ENCODE results near the gene HACL1. TPM values are rescaled to one million over a fixed set of nuclear protein-coding genes. Genes with fewer than 3 reads are reported as not detected.
A peak's percentile ranks its signal among the peaks of the same experiment; 100 is the strongest.
"Not testable (repeated sequence)": the region's sequence is repeated elsewhere in the genome, so short reads cannot be mapped to it uniquely, and the experiment has no call there.

The HACL1 gene
- total RNA-seq, 1 donor from 2014 or later: 45.2 TPM

DNA sequence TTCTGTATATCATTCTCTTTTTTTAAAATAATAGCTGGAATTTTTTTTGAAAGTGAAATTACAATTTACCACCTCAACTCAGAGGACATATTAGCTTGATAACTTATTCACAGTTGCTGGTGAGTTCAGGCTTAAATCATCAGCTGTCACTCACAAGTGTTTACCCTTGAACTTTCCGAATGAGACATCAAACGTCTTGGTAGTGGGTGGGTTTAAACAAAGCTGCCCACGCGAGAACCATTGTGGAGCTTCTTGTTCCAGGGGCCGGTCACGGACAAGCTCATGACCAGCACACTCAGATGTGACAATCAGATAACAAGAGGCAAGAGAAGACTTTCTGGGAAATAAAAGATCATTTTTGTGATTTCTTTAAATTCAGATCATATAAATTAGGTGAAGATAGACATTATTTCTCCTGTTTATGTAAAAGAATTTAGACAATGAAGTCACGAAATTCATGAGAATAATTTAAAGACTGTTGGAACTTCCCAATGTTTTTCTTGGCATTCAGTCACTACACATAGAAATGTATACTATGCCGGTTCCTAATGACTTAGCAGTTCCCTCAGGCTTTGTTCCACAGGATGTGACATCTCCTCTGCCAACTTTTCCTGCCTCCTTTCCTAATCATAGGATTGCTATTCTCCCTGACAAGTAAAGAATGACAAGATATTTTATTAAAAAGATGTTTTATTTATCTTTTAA is 29.4 kb upstream of the HACL1 start:
- ATAC-seq (no peak), DNase-seq (ENCODE audit: low spot score) (no peak)

DNA sequence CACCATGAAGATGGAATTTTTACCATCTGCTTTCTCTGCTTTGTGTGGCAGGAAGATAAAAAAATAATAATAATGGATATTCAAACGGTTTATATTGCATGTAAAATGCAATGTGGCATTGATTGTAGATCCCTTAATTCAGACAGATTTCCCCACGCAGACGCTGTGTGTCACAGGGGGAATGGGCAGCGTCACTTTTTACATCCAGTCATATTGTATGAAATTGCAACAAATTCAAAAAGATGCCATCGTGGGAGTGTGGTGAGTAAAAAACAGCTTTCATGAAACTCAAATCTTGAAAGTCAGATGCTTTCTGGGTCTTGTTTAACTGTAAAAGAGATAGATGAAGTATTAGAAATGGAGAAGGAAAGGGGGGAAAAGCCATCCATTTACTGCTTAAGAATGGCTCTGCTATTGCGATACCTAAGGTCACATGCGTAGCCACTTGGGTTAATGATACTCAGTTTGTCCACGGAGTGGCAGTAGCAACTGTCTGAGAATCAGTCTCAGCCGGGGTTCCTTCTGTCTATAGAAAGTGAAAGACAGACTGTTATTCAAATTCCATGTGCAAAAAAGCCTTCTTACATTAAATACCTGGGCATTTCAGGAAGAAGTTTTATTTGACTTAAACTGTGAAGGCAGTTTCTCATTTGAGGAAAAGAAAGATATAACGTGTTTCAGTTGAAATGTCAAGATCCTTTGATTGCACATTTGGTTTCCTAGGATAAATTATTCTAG is 28.7 kb upstream of the HACL1 start:
- peak; percentile 92 for ATAC-seq
- DNase-seq (ENCODE audit: low spot score): peak; percentile 61

DNA sequence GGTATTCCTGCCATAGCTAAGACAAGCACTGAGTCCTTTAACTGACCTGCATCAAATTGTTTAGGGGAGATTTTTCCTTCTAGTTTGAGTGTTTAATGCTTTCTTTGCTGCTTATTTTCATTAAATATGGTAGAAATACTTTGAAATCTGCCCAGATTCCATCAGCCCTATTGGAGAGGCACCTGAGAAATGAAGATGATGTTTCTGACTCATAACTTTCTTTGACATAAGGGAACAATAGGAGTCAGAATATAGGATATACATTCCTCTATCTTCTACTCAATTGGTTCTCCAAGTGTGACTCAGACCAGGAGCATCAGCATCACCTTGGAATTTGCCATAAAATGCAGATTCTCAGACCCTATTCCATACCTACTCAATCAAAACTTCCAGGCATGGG is 27.6 kb upstream of the HACL1 start:
- ATAC-seq (no peak), DNase-seq (ENCODE audit: low spot score) (no peak)

DNA sequence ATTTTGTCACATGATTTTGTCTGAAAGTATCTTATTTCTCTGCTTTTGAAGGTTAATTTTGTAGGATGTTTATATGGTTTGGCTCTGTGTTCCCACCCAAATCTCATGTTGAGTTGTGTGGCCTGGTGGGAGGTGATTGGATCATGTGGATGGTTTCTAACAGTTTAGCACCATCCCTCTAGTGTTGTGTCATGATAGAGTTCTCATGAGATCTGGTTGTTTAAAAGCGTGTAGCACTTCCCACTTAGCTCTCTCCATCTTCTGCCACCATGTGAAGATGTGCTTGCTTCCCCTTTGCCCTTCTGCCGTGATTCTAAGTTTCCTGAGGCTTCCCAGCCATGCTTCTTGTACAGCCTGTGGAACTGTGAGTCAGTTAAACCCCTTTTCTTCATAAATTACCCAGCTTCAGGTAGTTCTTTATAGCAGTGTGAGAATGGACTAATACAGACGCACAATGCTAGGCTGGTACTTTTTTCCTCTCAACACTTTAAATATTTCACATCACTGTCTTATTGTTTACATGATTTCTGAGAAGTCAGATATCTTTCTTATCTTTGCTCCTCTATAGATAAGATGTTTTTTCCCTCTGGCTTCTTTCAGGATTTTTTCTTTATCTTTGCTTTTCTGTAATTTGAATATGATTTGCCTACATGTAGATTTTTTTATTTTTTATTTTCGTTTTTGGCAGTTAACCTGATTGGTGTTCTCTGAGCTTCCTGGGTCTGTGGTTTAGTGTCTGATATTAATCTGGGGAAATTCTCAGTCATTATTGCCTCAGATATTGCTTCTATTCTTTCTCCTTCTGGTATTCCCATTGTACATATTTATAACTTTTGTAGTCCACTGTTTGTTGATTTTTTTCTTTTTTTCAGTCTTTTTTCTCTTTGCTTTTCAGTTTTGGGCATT is 22.4 kb upstream of the HACL1 start:
- no peak for DNase-seq (ENCODE audit: low spot score)
- no peak for ATAC-seq

DNA sequence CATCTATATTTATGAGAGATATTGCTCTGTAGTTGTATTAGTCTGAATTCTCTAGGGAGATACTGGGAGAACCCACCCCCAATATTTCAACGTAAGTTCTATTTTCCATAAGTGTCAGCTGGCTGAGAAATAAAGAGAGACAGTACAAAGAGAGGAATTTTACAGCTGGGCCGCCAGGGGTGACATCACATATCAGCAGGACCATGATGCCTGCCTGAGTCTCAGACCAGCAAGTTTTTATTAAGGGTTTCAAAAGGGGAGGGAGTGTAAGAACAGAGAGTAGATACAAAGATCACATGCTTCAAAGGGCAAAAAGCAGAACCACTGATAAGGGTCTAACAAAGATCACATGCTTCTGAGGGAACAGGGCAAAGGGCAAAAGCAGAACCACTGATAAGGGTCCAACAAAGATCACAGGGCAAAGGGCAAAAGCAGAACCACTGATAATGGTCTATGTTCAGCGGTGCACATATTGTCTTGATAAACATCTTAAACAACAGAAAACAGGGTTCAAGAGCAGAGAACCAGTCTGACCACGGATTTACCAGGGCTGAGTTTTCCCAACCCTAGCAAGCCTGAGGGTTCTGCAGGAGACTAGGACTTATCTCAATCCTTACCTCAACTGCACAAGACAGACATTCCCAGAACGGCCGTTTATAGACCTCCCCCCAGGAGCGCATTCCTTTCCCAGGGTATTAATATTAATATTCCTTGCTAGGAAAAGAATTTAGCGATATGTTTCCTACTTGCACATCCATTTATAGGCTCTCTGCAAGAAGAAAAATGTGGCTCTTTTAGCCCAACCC is 18.5 kb upstream of the HACL1 start:
- ATAC-seq; DNase-seq (ENCODE audit: low spot score): not testable (repeated sequence)

DNA sequence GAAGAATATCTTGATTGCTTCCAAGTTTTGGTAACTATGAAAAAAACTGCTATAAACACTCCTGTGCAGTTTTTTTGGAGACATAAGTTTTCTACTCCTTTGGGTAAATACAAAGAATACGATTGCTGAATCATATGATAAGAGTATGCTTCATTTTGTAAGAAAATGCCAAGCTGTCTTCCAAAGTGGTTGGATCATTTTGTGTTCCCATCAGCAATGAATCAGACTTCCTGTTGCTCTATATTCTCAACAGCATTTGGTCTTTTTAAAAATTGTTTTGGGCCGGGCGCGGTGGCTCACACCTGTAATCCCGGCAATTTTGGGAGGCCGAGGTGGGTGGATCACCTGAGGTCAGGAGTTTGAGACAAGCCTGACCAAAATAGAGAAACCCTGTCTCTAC is 14.7 kb upstream of the HACL1 start:
- DNase-seq (ENCODE audit: low spot score): no peak
- ATAC-seq: no peak

DNA sequence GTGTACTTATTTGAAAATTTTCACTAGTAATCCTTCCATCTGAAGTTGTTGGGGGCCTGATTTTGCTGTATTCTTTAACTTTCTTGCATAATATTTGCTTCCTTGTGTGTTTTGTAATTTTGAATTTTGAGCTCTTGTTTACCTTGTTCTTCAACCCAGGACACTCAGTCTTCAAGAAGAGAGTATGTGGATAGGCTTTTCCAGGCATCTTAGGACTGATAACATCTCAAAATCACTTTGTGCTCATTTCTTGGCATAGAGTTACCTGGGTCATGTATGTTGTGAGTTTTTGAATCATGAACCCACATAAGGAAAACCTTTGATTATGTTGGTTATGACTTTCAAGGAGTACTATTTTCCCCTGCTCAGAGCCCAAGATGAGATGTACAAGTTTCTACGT is 13.6 kb upstream of the HACL1 start:
- no peak for DNase-seq (ENCODE audit: low spot score)

DNA sequence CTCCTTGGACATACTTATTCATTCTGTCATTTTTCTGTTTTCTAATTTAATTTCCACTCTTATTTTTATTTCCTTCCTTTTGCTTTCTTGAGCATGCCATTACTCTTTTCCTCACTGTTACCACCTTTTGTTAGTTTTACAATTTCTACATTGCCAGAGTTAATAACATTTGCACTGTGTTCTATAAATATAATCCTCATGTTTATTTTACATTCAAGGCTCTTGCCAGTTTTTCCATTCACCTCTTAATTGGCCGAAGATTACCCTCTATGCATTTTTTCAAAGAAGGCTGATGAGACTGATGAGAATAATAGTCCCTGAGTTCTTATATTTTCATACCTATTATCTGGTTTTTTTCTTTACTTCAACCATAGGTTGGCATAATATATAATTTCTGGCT is 10.6 kb upstream of the HACL1 start:
- DNase-seq (ENCODE audit: low spot score) (no peak), ATAC-seq (no peak)

More for the DNA sequence above, 13.6 kb upstream of the HACL1 start:
- ATAC-seq: no peak

DNA sequence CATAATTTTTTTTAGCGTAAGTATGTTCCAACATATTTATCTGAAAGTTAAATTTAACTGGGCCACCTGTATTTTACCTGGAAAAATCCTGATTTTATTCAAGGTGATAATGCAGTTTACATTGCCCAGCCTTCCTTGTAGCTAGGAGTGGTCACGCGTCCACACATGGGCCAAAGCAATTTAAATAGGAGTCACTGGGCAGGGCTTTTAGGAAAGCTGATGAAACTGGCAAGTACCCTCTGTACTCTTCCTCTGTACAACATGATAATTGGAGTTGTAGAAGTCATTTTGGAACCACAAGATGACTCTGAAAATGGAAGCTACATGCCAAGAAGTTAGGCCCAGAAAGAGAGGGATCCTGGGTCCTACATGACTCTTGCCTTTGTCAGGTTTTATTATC is 9.6 kb upstream of the HACL1 start:
- DNase-seq (ENCODE audit: low spot score) (no peak), ATAC-seq (no peak)

DNA sequence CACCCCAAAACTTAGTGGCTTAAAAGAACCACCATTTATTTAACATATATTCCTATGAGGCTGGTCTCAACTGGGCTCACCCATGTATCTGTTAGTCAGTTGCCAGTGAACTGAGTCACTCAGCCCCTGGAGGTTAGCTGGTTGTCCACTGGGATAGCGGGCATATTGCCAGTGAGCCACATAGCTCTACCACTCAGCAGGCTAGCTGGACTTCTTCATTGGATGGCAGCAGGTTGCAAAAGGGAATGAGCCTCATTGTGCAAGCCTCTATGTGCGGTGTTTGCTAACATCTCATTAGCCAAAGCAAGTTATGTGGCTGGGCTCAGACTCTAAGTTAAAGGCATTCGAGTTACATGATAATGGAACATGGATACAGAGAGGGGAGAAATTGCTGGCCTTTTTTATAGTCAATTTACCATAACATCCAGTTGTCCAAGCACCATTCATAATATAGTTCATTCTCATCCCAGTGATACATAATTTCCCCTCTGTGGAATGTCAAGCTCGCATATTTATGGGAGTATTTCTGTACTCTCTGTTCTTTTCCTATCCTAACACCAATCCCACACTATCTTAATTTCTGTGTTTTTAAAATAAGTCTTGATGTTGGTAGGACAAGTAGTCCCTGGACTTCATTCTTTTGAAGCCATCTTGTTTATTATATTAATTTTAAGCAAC is 8.9 kb upstream of the HACL1 start:
- DNase-seq (ENCODE audit: low spot score) (peak; percentile 90), ATAC-seq (peak; percentile 66)

DNA sequence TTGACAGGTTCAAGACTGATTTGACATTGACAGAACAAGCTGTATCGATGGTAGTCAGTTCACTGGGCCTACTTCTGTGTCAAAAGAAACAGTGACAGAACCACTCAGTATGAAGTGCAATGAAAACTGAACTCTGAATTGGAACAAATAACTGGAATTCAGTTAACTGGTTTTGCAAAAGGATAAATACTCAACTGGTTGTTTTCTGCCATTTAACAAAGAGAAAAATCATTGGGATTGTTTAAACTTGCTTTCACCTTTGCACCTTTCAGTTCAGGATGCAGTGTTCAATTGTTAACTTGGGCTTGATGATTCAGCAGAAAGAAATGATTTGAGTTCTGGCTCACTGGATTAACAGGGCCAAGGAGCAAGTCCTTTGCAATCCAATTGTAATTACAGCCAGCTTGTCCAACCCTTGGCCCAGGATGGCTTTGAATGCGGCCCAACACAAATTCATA is 5.1 kb upstream of the HACL1 start:
- ATAC-seq (peak; percentile 46), DNase-seq (ENCODE audit: low spot score) (peak; percentile 72)

DNA sequence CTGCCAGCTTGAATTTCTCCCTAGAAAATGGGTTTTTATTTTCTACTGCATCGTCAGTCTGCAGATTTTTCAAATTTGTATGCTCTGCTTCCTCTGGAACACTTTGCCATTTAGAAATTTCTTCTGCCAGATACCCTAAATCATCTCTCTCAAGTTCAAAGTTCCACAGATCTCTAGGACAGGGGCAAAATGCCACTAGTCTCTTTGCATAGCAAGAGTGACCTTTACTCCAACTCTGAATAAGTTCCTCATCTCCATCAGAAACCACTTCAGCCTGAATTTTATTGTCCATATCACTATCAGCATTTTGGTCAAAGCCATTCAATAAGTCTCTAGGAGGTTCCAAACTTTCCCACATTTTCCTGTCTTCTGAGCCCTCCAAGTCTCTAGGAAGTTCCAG is 3.2 kb upstream of the HACL1 start:
- not testable (repeated sequence) for DNase-seq (ENCODE audit: low spot score); ATAC-seq

DNA sequence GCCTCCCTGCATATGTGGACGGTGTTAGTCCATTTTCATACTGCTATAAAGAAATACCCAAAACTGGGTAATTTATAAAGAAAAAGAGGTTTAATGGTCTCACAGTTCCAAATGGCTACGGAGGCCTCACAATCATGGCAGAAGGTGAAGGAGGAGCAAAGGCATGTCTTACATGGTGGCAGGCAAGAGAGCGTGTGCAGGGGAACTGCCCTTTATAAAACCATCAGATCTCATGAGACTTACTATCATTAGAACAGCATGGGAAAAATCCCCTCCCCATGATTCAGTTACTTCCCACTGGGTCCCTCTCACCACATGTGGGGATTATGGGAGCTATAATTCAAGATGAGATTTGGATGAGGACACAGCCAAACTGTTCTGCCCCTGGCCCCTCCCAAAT is 1.4 kb upstream of the HACL1 start:
- ATAC-seq; DNase-seq (ENCODE audit: low spot score): not testable (repeated sequence)

DNA sequence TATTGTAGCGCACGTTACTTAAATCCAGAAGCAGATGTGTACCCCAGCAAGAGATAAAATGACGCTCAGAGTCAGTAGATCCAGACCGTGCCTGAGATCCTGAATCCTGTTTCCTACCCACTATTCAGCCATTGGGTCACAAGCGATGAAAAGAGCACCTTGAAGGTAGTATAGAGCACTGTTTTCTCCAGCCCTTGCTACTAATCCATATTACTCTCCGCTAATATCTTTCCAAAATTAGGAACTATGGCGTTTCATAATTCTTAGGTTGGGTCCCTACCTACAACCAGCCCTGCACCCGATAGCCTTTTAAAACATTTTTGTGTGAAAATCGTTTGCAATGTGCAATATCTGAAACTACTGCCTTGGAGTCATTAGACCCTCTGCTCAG is 772 bp upstream of the HACL1 start:
- no peak for ATAC-seq
- no peak for DNase-seq (ENCODE audit: low spot score)

DNA sequence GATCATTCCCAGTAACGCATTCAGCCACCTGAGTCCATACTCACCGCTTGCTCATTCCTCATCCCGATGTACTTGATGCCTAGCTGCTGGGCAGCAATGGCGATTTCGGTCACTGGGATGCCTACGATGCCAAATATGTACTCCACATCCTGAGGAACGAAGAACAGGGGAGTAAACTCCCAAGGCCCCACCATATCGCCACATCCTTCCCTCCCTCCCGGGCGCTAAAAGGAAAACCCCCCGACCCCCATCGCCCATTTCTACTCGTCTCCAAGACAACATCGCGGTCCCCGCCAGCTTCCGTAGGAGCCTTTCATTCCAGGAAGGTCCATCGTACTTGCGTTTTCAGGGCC is 347 bp downstream of the HACL1 start:
- DNase-seq (ENCODE audit: low spot score): no peak

DNA sequence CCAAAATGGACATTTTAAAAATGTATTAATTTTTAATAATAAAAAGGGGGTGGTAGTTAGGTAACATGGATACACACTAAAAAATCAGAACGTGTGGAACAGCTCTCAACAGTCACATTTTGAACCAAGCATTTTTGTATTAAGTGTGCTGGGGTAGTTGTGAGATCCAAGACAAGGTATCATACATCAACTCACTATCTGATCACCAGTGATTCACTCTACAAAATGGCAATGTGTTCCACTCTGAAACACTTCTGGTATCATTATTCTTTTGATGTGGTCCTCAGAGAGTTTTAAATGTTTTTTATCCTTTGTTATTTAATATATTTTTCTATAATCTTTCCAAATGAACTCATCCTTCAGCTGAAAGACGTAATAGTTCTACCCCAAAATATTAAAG is 5.4 kb downstream of the HACL1 start:
- DNase-seq (ENCODE audit: low spot score): no peak
- ATAC-seq: no peak

More for the DNA sequence above, 347 bp downstream of the HACL1 start:
- ATAC-seq: peak; percentile 1

DNA sequence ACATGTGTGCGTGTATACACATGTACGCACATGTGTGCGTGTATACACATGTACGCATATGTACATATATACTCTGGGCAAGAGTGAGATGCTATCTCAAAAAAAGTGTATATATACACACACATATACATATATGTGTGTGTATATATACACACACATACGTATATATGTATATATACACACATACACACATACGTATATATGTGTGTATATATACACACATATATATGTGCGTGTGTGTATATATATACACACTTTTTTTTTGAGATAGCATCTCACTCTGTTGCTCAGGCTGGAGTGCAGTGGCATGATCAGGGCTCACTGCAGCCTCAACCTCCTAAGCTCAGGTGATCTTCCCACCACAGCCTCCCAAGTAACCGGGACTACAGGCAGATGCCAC is 8.4 kb downstream of the HACL1 start:
- DNase-seq (ENCODE audit: low spot score) (no peak), ATAC-seq (no peak)

DNA sequence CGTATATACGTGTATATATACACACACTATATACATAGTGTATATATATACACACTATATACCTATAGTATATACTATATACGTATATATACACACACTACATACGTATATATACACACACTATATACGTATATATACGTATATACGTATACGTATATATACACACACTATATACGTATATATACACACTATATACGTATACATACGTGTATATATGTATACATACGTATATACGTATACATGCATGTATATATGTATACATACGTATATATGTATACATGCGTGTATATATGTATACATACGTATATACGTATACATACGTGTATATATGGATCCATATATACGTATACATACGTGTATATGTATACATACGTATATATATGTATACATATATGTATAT is 9.4 kb downstream of the HACL1 start:
- DNase-seq (ENCODE audit: low spot score) (no peak), ATAC-seq (no peak)

DNA sequence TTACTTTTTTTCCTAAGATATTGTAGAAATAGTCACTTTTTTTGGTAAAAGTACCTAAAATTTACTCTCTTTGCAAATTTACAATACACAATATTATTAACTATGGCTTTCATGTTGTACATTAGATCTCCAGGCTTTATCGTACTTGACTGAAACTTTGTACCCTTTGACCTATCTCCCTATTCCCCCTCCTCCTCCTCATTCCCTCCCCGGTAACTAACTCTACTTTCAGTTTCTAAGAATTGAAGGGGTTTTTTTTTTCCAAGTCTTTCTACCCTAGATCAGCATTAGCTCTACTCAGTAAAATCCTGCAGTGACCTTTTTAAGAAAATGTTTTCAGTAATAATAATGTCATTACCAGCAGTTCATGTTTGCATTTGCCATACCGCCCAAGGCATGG is 10.1 kb downstream of the HACL1 start:
- ATAC-seq (peak; percentile 93), DNase-seq (ENCODE audit: low spot score) (no peak)

All from left lobe of liver (tissue), 2 donors.